ENCODE measurements around the gene NBAS.

DNA sequence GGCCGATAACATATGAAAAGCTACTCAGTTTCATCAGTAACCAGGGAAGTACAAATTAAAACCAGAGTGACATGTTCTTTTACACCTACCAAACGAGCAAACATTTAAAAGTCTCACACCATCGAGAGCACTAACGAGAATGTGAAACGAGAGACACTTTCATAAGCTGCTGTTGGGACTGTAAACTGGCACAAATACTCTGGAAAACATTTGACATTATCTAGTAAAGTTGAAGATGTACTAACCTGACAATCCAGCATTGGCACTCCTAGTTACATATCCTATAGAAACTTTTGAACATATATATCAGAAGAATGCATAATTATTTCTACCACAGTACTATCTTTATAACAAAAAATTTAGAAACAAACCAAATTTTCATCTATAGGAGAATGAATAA is 28.1 kb downstream of the NBAS start:
- TF ChIP-seq HNRNPH1 (optimal IDR thresholded peaks at IDR 0.05; ENCODE audit: low read depth, low read length) (no peak), HDAC2 (IDR thresholded peaks at IDR 0.05) (no peak), POLR2A (conservative IDR thresholded peaks at IDR 0.05) (no peak)

Measured in K562 (cell line).